Measurements from ENCODE around the gene DNAH2.
"Not testable (repeated sequence)": the region's sequence is repeated elsewhere in the genome, so short reads cannot be mapped to it uniquely, and the experiment has no call there.

The DNAH2 gene

GRCh38 chr17:7852262-7852670 is 134.7 kb downstream of the DNAH2 start:
- no peak for DNase-seq (ENCODE audit: low read depth)

- DNase-seq (ENCODE audit: low read depth): no peak
Measured at GRCh38 chr17:7852919-7853690, 135.6 kb downstream of the DNAH2 start.

- no peak for DNase-seq (ENCODE audit: low read depth)
Measured at GRCh38 chr17:7853691-7854038, 136.1 kb downstream of the DNAH2 start.

- no peak for DNase-seq (ENCODE audit: low read depth)
Measured at GRCh38 chr17:7854078-7854777, 136.7 kb downstream of the DNAH2 start.

GRCh38 chr17:7854851-7855659 is 137.5 kb downstream of the DNAH2 start, which contains the start of gene TMEM88:
TSS of gene TMEM88 (plus strand) at chr17:7855066. CDS start at chr17:7855075, 9 bp downstream.
- no peak for DNase-seq (ENCODE audit: low read depth)

GRCh38 chr17:7855660-7856010 is 138.1 kb downstream of the DNAH2 start:
- no peak for DNase-seq (ENCODE audit: low read depth)

- no peak for DNase-seq (ENCODE audit: low read depth)
Measured at GRCh38 chr17:7856011-7856810, 138.7 kb downstream of the DNAH2 start.

GRCh38 chr17:7856811-7857712 is 139.5 kb downstream of the DNAH2 start, which contains the start of gene NAA38:
TSS of gene NAA38 (minus strand) at chr17:7857559. CDS start at chr17:7857463, 96 bp downstream.
- peak; percentile 91 for DNase-seq (ENCODE audit: low read depth)

GRCh38 chr17:7857713-7858521 is 140.4 kb downstream of the DNAH2 start, which contains the start of gene CYB5D1:
TSS of gene CYB5D1 (plus strand) at chr17:7858003. CDS start at chr17:7858135, 132 bp downstream.
- peak; percentile 82 for DNase-seq (ENCODE audit: low read depth)

- DNase-seq (ENCODE audit: low read depth): no peak
Measured at GRCh38 chr17:7858522-7858810, 140.9 kb downstream of the DNAH2 start.

GRCh38 chr17:7859028-7859427 is 141.5 kb downstream of the DNAH2 start:
- no peak for DNase-seq (ENCODE audit: low read depth)

GRCh38 chr17:7862692-7863437 is 145.3 kb downstream of the DNAH2 start:
- no peak for DNase-seq (ENCODE audit: low read depth)

- DNase-seq (ENCODE audit: low read depth): not testable (repeated sequence)
Measured at GRCh38 chr17:7864384-7864783, 146.8 kb downstream of the DNAH2 start.

GRCh38 chr17:7864995-7865650 is 147.6 kb downstream of the DNAH2 start:
- DNase-seq (ENCODE audit: low read depth): no peak

GRCh38 chr17:7867881-7868329 is 150.4 kb downstream of the DNAH2 start:
- DNase-seq (ENCODE audit: low read depth): no peak

- DNase-seq (ENCODE audit: low read depth): no peak
Measured at GRCh38 chr17:7873051-7873450, 155.5 kb downstream of the DNAH2 start.

GRCh38 chr17:7875804-7876370 is 158.3 kb downstream of the DNAH2 start:
- DNase-seq (ENCODE audit: low read depth): no peak

GRCh38 chr17:7878234-7878633 is 160.7 kb downstream of the DNAH2 start:
- no peak for DNase-seq (ENCODE audit: low read depth)
